Neuronal stem cell (in vitro differentiated cells): ENCODE data around the gene SERPINB10.

Experiments
- DNase-seq: peaks from one replicate; pipeline ENCODE4 v3.0.0-alpha.2; 2013; ENCODE audit warnings: low spot score
- H2AFZ ChIP-seq: one replicate; pipeline ENCODE4 v1.6.1; 2013; ENCODE audit warnings: mild to moderate bottlenecking, low read length, inconsistent platforms
- H2AK5ac ChIP-seq: 2 replicates; pipeline ENCODE4 v1.6.1; 2013; ENCODE audit warnings: low read depth, mild to moderate bottlenecking, inconsistent platforms, low read length, moderate library complexity, mixed read lengths
- H2BK120ac ChIP-seq: 2 replicates; pipeline ENCODE4 v1.6.1; 2013; ENCODE audit warnings: low read depth, mild to moderate bottlenecking, inconsistent platforms, low read length, moderate library complexity, mixed read lengths
- H2BK12ac ChIP-seq: one replicate; pipeline ENCODE4 v1.6.1; 2013; ENCODE audit warnings: low read length, inconsistent platforms
- H2BK15ac ChIP-seq: 2 replicates; pipeline ENCODE4 v1.6.1; 2013; ENCODE audit warnings: mild to moderate bottlenecking, low read length, inconsistent platforms, mixed read lengths
- H2BK5ac ChIP-seq: one replicate; pipeline ENCODE4 v1.6.1; 2013; ENCODE audit warnings: inconsistent platforms, mild to moderate bottlenecking, low read length, moderate library complexity
- H3K14ac ChIP-seq: one replicate; pipeline ENCODE4 v1.6.1; 2013; ENCODE audit warnings: low read length, inconsistent platforms
- H3K18ac ChIP-seq: 2 replicates; pipeline ENCODE4 v1.6.1; 2013; ENCODE audit warnings: low read length, inconsistent platforms
- H3K23ac ChIP-seq: 2 replicates; pipeline ENCODE4 v1.6.1; 2013; ENCODE audit warnings: low read depth, mild to moderate bottlenecking, mixed read lengths, low read length, inconsistent platforms; ENCODE audit not compliant: poor library complexity
- H3K27ac ChIP-seq: replicated peaks from 3 replicates; pipeline ENCODE4 v1.5.1; 2013; ENCODE audit warnings: low read length, inconsistent platforms
- H3K27me3 ChIP-seq, 3 experiments: 2 replicates each; pipeline ENCODE4 v1.6.1; 2013; ENCODE audit warnings: low read length in 3 of 3, mild to moderate bottlenecking in 2 of 3, inconsistent platforms in 1 of 3, low read depth in 1 of 3, mixed read lengths in 1 of 3, moderate library complexity in 1 of 3; ENCODE audit not compliant: control insufficient read depth in 3 of 3, insufficient read depth in 3 of 3
- H3K36me3 ChIP-seq, 2 donors: replicated peaks in 1 of 2; 2 replicates each; pipeline ENCODE4 v1.6.1; 2013; ENCODE audit warnings: low read length in 2 of 2; ENCODE audit not compliant: control insufficient read depth in 2 of 2, insufficient read depth in 2 of 2
- H3K4ac ChIP-seq: 2 replicates; pipeline ENCODE4 v1.6.1; 2013; ENCODE audit warnings: inconsistent platforms, mild to moderate bottlenecking, low read length, moderate library complexity
- H3K4me1 ChIP-seq, 2 donors: 1 replicate in 1 of 2; 2 replicates in 1 of 2; pipeline ENCODE4 v1.6.1; 2013; ENCODE audit warnings: low read length in 2 of 2, low read depth in 1 of 2; ENCODE audit not compliant: control insufficient read depth in 2 of 2, insufficient read depth in 1 of 2
- H3K4me2 ChIP-seq: one replicate; pipeline ENCODE4 v1.6.1; 2013; ENCODE audit warnings: mild to moderate bottlenecking, low read length, inconsistent platforms; ENCODE audit not compliant: insufficient read depth, poor library complexity, severe bottlenecking
- H3K4me3 ChIP-seq, 2 donors: 2 replicates each; pipeline ENCODE4 v1.5.1; 2013; ENCODE audit warnings: low read length in 2 of 2, mild to moderate bottlenecking in 2 of 2, inconsistent platforms in 1 of 2, moderate library complexity in 1 of 2
- H3K79me1 ChIP-seq: one replicate; pipeline ENCODE4 v1.6.1; 2013; ENCODE audit warnings: low read depth, mild to moderate bottlenecking, inconsistent platforms, low read length, moderate library complexity
- H3K9ac ChIP-seq: one replicate; pipeline ENCODE4 v1.6.1; 2013; ENCODE audit warnings: mild to moderate bottlenecking, low read depth, low read length, inconsistent platforms; ENCODE audit not compliant: poor library complexity
- H3K9me3 ChIP-seq, 2 donors: replicated peaks in 1 of 2; 2 replicates each; pipeline versions ENCODE3 to v1.6.1; 2013; ENCODE audit warnings: low read length in 2 of 2, mild to moderate bottlenecking in 2 of 2, inconsistent platforms in 1 of 2, low read depth in 1 of 2, mixed read lengths in 1 of 2, moderate library complexity in 1 of 2; ENCODE audit not compliant: control insufficient read depth in 2 of 2, insufficient read depth in 1 of 2
- H4K8ac ChIP-seq: one replicate; pipeline ENCODE4 v1.6.1; 2013; ENCODE audit warnings: low read depth, mild to moderate bottlenecking, inconsistent platforms, low read length, moderate library complexity
- H4K91ac ChIP-seq: one replicate; pipeline ENCODE4 v1.6.1; 2013; ENCODE audit warnings: low read length, low read depth, mild to moderate bottlenecking, inconsistent platforms; ENCODE audit not compliant: poor library complexity
- WGBS, 2 donors: extraction: QIAGEN DNeasy Blood & Tissue Kit; methylation state at CpG; one replicate each; pipeline ENCODE4 v1.1.7; 2013; ENCODE audit warnings: missing lambda C conversion rate in 2 of 2, mixed read lengths in 1 of 2; ENCODE audit not compliant: insufficient read length in 2 of 2, insufficient replicate concordance in 1 of 2; ENCODE audit errors: extremely low coverage in 2 of 2; 5-methylcytosine and 5-hydroxymethylcytosine counted together

Gene SERPINB10

GRCh38 chr18:63981719-63982118, 74.0 kb downstream of the SERPINB10 start:
- H3K18ac ChIP-seq: no peak overlapping the region
- H3K4me3 ChIP-seq: no peak overlapping the region
- no peak overlapping the region for H2AK5ac ChIP-seq
- peaks cover 0 to 2% of the 10 kb centered on the region in 2 donors for H3K9me3 ChIP-seq
- H2BK5ac ChIP-seq: no peak overlapping the region
- peaks cover 0 to 4% of the 10 kb centered on the region in 2 donors for H3K36me3 ChIP-seq
- H2BK12ac ChIP-seq: no peak overlapping the region
- H3K23ac ChIP-seq: no peak overlapping the region
- no peak overlapping the region for H3K14ac ChIP-seq
- H3K4me1 ChIP-seq: no peaks in the 10 kb centered on the region
- H4K91ac ChIP-seq: no peak overlapping the region
- H2BK15ac ChIP-seq: no peak overlapping the region
- no CpG with 5 or more reads among the region's 2 CpGs for WGBS, 2 donors
- no peak overlapping the region for H2BK120ac ChIP-seq
- H3K27ac ChIP-seq: no peak overlapping the region
- H3K4ac ChIP-seq: no peak overlapping the region
- no peak overlapping the region for H2AFZ ChIP-seq
- no peak for DNase-seq
- H3K79me1 ChIP-seq: no peaks in the 10 kb centered on the region
- no peak overlapping the region for H3K4me2 ChIP-seq
- no peak overlapping the region for H3K9ac ChIP-seq
- no peaks in the 10 kb centered on the region for H3K27me3 ChIP-seq
- no peak overlapping the region for H4K8ac ChIP-seq

DNA sequence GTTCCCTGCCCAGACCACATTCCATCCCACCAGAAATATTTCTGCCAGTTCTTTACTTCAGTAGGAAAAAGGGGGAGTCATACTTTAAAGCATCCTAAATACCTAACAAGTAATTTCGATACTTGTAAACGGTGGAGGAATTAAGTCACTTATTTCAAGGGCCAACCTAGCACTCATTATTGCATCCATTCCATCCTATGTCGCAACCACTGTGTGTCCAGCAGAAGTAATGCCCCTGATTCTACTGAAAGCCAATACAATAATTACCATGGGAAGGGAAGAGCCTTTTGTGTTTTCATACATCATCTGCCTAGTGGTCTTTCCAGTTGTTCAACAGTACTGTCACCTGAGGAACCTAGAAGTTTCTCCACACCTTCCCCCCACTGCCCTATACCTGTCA, 74.6 kb downstream of the SERPINB10 start:
- WGBS, 2 donors: no CpG with 5 or more reads among the region's 3 CpGs

More for the DNA sequence above, 74.6 kb downstream of the SERPINB10 start:
- H2AK5ac ChIP-seq: no peak overlapping the region
- no peak overlapping the region for H3K23ac ChIP-seq
- DNase-seq: no peak
- H2BK15ac ChIP-seq: no peak overlapping the region
- H2BK120ac ChIP-seq: no peak overlapping the region
- no peak overlapping the region for H3K27ac ChIP-seq
- H3K4ac ChIP-seq: no peak overlapping the region
- H3K4me1 ChIP-seq: no peaks in the 10 kb centered on the region
- H3K14ac ChIP-seq: no peak overlapping the region
- no peak overlapping the region for H2BK5ac ChIP-seq
- no peak overlapping the region for H3K18ac ChIP-seq
- no peak overlapping the region for H2BK12ac ChIP-seq
- H3K27me3 ChIP-seq: no peaks in the 10 kb centered on the region
- no peaks in the 10 kb centered on the region for H3K79me1 ChIP-seq
- H3K9ac ChIP-seq: no peak overlapping the region
- H3K36me3 ChIP-seq: peaks cover 0 to 4% of the 10 kb centered on the region in 2 donors
- no peak overlapping the region for H2AFZ ChIP-seq
- peaks cover 0 to 2% of the 10 kb centered on the region in 2 donors for H3K9me3 ChIP-seq
- no peak overlapping the region for H3K4me2 ChIP-seq
- no peak overlapping the region for H4K8ac ChIP-seq
- no peak overlapping the region for H3K4me3 ChIP-seq
- no peak overlapping the region for H4K91ac ChIP-seq
